ENCODE results near the gene UPK1B.
"Not testable (repeated sequence)": the region's sequence is repeated elsewhere in the genome, so short reads cannot be mapped to it uniquely, and the experiment has no call there.

UPK1B gene

DNA sequence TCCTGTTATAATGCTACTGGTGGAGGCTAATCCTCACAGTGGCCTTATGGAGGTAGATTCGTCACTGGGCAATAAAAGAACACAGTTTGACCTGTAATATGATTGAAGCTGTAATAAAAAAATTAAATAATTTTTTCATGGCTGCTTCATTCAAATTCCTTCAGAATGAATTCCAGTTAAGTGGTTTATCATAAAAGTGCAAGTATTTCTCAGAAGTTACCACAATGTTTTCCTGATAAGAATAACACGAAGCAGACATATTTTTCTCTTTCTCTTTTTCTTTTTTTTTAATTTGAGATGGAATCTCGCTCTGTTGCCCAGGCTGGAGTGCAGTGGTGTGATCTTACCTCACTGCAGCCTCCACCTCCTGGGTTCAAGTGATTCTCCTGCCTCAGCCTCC lies 51.7 kb downstream of the UPK1B start:
- DNase-seq (ENCODE audit: low spot score): no peak

DNA sequence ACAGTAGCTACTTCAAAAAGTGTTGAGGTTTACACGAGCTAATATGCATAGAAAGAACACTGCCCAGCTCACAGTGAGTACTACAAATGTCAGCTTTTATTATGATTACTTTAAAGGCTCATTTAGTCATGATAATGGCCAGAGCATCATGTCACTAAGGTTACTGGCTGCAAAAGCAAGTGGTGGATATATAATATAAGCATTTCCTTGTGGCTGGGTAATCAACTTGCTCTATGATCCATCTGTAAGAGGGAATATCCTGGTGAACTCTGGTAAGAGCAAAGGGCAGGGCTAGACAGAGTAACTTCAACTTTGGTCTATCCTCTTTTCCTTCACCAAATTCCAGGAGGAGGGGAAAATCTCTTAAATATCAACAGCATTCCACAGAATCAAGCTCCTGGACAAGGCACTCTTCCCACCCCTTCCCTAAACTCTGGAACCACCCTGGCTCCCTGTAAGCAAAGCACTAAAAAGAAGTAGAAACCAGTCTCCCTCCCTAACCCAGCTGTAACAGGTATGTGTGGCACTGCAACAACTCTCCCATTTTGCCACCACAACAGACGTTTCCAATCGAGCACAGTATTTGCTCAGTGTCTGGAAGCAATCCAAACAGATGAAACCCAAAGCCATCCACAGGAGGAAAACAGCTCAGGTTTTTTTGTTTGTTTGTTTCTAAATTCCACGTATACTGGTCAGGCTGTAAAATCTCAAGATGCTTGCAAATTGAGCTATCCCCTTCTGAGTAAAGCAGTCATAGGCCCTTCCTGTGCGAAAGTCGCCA lies 53.9 kb downstream of the UPK1B start:
- no peak for DNase-seq (ENCODE audit: low spot score)

DNA sequence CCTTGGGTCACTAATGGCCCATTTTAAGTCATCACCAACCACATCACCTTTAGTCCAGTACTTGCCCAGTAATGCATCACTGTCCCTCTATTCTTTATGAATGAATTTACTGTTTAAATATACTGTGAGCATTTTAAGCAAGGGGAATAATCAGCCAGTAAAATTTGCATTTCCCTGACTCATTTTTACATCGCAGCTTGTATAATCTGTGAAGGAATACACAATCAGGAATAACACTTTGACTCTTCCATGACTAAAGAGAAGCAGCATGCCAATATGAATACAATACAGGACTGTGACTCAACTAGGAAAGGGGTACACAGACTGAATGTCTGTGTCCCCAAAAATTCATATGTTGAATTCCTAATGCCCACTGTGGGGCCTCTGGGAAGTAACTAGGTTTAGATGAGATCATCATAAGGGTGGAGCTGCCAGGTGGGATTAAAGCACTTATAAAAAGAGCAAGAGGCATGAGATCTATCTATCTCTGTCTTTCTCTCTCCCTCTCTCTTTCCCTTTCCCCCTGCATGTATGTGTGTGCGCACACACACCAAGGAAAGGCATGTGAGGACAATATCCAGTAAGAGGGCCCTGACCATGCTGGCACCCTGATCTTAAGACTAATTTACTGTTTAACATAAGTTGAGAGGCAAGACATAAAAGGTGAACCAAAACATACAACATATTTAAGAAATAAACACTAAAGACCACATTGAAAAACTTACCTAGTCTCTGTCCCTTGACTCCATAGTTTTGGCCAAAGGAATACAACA lies 55.2 kb downstream of the UPK1B start:
- DNase-seq (ENCODE audit: low spot score): no peak

DNA sequence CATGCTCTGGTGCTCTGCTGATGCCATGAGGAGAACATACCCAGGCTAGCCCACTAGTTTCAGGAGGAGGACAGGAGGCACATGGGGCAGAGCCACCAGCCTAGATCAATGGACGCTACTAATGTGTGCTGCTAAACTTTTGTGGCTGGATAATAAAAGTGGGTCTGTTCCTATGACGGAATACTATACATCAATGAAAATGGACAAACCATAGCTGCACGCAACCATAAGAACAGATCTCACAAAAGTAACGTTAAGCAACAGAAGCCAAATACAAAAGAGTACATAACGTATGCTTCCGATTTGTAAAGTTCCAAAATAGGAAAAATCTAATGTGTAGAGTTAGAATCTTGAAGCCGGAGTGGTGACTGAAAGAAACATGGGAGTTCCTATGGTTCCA lies 55.8 kb downstream of the UPK1B start:
- DNase-seq (ENCODE audit: low spot score): no peak

DNA sequence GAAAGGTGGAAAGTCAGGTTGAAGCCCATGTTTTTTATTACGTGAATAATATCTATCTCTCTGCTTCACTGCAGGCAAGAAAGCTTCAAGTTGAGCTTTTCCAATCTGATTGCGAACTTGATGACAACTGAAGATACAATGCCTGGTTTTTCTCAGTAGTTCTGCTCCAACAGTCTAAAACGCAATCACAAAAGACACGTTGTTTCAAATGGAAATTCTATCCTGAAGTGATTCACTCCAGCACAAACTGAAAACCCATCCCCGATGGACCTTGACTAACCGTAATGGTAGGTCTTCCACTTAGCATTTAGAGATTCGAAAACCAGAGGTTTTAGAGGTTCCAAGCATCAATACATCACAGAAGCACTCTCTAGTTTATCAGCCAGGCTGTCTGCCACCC lies 56.7 kb downstream of the UPK1B start:
- no peak for DNase-seq (ENCODE audit: low spot score)

DNA sequence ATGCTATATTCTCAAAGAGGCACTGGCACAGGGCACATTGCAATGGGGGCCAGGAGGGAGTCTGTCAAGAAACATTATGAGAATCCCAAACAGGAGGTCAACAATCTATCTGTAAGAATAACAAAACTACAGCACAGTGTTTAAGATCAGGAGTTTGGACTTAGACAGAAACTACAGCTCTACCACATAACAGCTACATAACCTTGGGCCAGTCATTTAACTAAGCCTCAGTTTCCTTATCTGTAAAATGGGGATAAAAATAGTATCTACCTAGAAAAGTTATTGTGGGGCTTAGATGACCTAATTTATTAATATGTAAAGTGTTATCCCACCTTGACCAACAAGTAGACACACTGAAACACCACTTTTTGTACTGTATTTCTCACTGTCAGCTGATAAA lies 57.3 kb downstream of the UPK1B start:
- DNase-seq (ENCODE audit: low spot score): no peak

DNA sequence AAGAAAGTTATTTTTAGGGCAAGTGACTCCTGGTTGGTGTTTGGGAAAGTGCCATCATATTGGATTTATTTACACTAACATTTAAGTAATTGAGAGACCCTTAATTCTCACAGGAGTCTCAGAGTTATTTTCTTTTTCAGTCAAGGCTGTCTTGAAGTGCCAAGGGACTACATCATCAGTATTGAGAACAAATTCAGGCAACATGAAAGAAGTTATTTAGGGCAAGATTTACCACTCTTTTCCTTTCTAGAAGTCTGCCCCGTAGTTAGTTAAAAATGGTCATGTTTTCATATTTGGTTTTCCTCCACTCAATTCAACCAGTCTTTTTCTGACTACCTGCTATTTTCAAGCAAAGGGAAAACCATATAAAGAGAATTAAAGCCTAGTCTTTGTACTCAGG lies 61.2 kb downstream of the UPK1B start:
- no peak for DNase-seq (ENCODE audit: low spot score)

DNA sequence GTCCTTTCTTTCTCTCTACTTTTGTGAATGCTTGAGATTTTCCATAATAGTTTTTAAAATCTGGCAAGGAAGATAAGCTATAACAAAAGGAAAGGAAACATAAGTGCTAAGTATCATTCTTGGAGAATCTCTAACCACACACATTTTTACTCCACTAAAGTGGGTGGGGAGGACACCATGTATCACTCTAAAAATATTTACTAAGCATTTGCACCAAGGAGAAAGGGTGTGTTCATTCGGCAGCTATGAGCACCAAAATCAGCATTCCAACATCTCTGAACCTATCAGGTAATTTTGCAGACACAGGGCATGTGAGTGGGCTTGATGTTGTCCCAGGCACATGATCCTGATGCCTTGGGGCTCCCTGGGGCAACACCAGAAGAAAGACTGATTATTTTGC lies 61.8 kb downstream of the UPK1B start:
- DNase-seq (ENCODE audit: low spot score): no peak

DNA sequence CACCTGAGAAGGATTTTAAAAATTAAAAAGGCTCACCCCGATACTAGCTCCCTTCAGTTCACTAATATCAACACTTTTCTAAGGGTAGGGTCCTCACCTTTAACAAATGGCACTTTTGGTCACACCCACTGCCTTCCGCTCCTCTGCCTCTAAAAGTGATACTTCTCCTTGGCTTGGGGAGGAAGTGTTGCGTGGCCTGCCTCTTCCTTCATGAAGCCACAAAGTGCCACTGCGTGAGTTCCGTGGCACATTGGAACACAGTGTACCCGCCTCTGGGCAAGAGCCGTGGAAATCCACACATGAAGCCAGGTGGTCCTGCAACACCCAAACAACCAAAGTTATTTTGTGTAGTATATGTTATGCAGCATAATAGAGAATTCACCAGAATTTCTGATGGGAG lies 63.4 kb downstream of the UPK1B start:
- DNase-seq (ENCODE audit: low spot score): no peak

DNA sequence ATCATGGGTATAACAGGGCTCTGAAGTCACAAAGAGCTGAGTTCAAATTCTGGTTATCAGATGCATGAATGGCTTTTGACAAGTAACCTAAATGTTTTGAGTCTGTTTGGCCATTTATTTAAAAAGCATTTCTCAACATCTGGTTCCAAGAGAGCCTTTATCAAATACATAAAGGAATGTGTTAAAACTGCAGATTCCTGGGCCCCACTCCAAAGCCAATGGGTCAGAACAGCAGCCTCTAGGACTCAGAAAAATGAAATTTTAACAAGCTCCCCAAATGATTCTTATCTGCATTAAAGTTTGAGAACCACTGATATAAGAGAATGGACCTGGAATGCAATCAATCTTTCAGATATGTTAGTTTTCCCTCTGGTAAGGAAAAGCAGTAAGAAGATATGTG lies 63.9 kb downstream of the UPK1B start:
- no peak for DNase-seq (ENCODE audit: low spot score)

DNA sequence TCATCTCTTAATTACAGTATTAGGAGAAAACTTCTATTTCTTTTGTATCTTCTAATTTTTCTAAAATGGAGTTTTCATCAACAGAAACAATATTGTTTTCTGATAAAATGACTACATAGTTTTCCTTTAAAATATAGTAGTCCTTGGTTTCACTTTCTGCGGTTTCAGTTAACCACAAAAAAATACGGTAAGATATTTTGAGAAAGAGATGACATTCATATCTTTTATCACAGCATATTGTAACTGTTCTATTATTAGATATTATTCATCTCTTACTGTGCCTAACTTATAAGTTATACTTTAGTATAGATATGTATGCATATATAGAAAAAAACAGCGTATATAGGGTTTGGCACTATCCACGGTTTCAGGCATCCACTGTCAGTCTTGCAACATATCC lies 65.0 kb downstream of the UPK1B start:
- DNase-seq (ENCODE audit: low spot score): no peak

DNA sequence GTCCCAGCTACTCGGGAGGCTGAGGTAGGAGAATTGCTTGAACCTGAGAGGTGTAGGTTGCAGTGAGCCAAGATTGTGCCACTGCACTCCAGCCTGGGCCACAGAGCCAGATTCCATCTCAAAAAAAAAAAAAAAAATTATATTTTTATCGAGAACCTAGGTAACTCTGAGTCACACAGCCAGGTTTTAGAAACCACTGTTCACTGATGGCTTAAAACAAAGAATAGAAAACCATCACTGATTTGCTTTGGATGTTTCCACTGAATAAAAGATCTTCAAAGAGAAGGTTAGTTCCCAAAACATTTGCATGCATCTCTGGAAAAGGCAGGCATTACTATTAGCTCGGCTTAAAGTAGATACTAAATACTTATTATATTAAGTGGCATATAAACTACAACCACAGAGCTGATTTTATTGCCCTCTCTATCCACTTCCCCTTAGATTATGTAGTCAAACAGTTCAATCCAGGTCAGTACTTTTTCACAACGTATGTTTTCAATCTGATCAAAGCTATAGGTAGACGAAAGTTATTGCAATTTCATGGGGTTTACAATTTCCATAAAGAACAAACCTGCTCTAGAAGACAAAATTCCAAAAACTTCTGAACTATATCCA lies 65.9 kb downstream of the UPK1B start:
- DNase-seq (ENCODE audit: low spot score): no peak

DNA sequence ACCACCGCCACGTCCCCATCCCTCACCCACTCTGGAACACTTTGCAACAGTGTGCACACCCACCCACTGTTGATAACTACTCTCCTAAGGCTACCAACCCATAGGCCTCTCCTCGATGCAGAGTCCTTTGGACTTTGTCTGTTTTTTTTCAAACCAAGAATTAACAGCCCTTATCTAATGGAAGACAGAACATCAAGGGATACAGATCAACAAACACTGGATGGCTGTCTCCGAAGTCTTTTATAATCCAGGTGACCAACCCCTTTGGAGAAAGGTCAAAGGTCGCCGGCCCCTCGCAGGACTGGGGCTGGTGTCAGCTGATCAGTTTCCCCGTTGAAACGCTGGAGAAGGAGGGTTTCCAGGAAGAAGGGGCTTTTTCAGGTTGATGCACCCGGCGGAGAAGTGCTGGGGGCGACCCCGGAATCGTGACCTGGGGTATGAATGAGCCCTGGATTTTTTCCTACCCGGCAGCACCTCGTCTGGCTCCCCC lies 66.7 kb downstream of the UPK1B start:
- DNase-seq (ENCODE audit: low spot score): peak; percentile 79

DNA sequence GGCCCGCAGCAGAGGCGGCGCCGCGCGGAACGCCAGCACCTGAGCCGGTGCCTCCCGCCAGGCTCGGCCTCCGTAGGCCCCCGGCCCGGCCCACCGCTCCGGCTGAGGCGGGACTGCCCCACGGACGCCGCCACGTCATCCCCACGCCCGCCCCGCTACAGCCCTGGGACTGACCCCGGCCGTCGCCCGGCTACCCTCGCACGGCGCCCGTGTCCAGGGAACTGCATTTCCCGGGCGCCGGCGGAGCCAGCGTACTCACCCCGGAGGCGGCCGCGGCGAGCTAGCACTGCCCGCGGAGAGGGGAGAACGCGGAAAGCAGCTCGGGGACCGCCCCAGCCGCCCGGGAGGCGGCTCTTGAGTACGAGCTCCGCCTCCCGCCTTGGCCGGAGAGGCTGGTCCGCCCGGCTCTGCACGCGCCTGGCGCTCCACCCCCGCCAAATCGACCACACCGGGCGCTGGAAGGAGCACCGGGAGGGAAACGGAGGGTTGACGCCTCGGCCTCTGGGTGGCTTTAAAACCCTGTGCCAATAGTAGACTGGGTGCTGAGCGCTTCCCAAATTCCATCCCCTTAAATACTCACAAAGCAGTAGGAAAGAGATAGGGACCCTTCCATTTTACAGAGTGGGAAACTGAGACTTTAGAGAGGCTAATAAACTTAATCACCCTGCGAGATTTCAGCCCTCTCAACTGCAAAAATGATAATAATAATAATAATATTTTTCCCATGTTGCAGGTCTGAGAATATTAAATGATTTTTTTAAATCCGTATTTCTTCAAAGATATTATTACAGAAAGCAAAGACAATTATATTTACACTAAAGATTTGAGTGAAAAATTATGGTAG lies 67.4 kb downstream of the UPK1B start, which contains the start of gene B4GALT4:
B4GALT4 (minus strand) TSS at position 288 of the 844 bp plus-strand sequence. CDS start 10,779 bp downstream, outside the sequence.
- DNase-seq (ENCODE audit: low spot score): peak; percentile 84

DNA sequence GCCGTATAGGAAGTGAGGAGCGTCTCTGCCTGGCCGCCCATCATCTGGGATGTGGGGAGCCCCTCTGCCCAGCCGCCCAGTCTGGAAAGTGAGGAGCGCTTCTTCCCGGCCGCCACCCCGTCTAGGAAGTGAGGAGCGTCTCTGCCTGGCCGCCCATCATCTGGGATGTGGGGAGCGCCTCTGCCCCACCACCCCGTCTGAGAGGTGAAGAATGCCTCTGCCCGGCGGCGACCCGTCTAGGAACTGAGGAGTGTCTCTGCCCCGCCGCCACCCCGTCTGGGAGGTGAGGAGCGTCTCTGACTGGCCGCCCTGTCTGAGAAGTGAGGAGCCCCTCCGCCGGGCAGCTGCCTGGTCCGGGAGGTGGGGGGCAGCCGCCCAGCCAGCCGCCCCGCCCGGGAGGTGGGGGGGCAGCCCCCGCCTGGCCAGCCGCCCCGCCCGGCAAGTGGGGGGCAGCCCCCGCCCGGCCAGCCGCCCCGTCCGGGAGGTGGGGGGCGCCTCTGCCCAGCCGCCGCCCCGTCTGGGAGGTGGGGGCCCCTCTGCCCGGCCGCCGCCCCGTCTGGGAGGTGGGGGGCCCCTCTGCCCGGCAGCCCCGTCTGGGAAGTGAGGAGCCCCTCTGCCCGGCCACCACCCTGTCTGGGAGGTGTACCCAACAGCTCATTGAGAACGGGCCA lies 69.1 kb downstream of the UPK1B start:
- not testable (repeated sequence) for DNase-seq (ENCODE audit: low spot score)

DNA sequence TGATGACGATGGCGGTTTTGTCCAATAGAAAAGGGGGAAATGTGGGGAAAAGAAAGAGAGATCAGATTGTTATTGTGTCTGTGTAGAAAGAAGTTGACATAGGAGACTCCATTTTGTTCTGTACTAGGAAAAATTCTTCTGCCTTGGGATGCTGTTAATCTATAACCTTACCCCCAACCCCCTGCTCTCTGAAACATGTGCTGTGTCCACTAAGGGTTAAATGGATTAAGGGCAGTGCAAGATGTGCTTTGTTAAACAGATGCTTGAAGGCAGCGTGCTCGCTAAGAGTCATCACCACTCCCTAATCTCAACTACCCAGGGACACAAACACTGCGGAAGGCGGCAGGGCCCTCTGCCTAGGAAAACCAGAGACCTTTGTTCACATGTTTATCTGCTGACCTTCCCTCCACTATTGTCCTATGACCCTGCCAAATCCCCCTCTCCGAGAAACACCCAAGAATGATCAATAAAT lies 69.7 kb downstream of the UPK1B start:
- not testable (repeated sequence) for DNase-seq (ENCODE audit: low spot score)

DNA sequence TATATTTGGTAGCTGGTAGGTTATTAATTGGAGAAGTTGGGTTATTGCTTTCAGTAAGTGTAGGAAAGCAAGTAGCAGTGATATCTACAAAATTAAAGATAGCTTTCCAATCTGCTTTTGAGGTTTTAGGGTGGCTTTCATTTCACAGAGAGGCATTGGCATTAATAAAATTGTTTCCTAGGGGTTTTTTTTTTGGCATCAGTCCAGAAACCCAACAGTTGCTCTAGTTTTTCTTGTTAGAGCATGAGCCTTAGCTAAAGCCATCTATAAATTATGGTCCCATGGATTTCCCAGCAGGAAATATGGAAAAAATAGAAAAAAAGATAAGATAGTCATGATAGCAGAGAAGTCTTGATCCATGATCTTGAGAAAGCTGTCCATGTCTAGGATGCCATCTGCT lies 70.3 kb downstream of the UPK1B start:
- DNase-seq (ENCODE audit: low spot score): no peak

DNA sequence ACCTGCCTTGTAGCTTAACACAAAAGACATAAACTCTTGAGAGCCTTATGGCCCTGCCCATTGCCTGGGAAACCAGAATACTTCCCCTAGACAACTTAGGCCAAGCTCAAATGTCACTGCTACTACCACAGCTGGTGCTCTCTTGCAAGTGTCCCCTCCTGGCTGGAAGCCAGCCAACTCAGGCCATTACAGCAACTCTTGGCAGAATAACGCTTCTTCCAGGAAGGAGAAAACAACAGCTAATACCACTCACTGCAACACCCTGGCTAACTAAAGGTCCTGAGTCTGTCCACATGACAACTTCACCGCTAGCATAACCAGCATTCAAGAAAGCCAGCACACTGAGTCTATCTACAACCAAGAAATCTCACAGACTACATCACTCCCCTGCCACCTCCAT lies 72.4 kb downstream of the UPK1B start:
- DNase-seq (ENCODE audit: low spot score): no peak
